NCI-H1694 treated with DMSO at 0.1 percent for 48 hours (cell line): ENCODE measurements around the gene ITGA7.

Experiments
- DNase-seq: peaks from one replicate; lab custom pipeline; 2025; lab: John Stamatoyannopoulos, UW

ITGA7 gene

GRCh38 chr12:55736076-55736475, 28.4 kb upstream of the ITGA7 start:
- DNase-seq: no peak

DNA sequence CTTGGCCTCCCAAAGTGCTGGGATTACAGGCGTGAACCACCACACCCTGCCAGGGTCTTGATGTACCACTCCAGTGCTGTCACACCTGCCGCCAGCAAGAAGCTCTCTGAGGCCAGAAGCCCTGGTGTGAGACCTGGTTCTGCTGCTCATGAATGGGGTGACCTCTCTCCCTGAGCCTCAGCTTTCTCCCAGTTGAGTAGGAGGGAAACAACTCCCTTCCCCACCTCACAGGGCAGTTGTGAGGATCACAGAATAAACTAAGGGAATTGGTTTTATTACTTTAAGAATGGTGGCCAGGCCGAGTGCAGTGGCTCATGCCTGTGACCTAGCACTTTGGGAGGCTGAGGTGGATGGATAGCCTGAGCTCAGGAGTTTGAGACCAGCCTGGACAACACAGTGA, 26.9 kb upstream of the ITGA7 start:
- no peak for DNase-seq

DNA sequence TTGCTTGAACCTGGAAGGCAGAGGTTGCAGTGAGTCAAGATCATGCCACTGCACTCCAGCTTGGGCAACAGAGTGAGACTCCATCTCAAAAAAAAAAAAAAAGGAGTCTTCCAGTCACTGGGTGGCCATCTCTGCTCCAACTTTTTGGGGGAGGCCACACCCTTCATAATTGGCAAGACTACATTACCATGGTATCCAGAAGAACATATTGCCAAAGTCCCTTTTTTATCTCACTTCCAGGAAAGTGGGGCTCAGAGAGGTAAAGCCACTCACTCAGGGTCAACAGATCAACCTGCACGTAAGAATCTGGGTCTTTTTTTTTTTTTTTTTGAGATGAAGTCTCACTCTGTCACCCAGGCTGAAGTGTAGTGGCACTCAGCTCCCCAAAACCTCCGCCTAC, 26.2 kb upstream of the ITGA7 start:
- no peak for DNase-seq

DNA sequence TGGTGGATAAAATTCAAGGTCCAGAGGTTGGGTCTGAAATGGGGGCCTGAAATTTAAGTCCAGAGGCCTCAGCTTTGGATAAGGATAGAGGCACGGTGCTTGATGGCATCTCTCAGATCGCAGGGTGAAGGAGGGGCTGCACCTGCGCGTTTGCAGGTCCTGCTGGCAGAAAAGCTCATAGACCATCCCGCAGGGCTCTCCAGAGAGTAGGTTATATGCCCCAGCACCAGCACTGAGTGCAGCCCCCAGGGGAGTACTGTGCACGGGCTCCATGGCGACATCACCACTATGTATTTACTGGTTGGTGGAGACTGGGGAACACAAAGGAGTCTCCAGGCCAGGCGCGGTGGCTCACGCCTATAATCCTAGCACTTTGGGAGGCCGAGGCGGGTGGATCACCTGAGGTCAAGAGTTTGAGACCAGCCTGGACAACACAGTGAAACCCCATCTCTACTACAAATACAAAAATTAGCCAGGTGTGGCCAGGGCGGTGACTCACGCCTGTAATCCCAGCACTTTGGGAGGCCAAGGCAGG, 25.4 kb upstream of the ITGA7 start:
- DNase-seq: no peak

GRCh38 chr12:55732288-55732687, 24.6 kb upstream of the ITGA7 start:
- no peak for DNase-seq

DNA sequence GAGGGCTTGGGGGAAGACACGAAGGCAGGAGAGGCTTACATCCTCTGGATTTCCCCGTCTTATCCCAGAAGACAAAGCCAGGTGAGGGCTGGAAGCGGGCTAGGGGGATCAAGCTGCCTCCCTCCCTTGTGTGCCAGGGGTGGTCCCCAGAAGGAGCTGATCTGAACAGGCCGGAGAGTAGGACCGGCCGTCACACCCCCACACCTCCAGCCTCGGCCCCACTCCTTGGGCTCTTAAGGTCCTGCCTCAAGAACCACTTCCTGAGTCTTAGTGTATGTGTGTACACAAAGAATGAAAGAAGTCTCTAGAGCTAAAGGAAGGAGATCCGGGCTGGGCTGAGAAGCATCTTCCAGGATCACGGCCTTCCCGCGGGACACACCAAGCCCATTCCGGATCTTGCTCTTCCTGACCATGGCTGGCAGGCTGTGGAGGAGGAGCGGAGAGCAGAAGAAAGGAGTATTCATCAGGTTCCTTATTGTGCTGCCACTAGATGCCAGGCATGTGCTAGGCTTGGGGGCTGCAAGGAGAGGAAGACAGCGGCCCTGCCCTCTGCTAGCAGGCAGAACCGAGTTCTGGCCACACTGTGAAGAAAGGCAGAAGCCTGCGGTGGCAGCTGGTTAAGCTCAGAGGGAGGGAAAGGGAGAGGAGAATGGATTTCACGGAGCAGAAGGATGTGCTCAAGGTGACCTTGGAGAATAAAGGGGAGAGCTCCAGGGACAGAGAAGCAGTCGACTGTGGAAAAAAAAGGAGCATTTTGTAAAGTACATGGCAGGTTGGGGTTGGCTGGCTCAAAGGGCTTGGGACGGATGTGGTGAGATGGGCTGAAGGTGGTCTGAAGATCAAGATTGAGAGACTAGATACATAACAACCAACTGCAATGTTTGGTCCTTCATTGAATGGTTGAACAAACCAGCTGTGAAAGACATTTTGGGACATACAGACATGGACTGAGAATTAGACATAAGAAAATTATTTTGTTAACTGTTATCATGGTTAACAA, 22.4 kb upstream of the ITGA7 start:
- peak; percentile 11 for DNase-seq

DNA sequence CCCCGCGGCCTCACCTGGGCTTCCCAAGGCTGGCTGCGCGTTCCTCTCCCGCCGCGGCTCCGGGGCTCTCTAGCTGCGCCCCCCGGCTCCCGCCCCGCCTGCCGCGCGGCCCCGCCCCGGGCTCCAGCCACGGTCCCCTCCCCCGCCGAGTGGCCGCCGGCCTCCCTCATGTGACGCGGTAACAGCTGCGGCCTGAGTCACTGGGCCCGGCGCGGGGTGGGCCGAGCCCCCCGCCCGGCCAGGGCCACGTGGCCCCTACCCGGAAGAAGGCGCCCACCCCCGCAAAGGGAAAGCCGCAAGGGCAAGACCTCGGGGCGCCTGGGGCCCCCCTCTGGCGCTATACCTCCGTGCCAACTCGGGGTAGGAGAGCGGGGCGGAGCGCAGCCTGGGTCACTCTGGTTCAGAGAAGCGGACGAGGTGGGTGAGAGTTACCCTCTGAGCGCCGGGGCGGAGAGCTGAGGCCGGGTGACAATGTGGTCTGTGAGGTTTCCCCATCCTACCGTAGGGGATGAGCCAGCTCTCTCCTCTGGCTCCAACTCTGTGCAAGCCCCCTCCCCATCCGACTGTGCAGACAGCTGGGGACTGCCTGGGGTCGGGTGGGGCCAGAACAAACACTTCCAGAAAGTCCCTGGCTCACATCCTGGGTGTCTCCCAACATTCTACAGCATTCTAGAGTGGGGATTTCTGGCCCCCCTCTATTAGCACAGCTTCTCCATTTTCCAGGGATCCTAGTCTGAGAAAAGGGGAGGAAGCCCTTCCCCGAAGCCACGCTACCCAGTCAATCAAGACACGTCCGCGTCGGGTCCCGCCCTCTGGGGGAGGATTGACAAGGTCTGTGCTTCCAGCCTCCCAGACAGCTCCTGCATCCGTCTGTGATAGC, 21.5 kb upstream of the ITGA7 start, which contains the start of gene CD63:
Gene CD63, minus strand, starts transcription at position 71 of the 880 bp plus-strand sequence. CDS start 668 bp downstream, outside the sequence.
- peak; percentile 83 for DNase-seq

- DNase-seq: no peak
Observed at GRCh38 chr12:55728186-55728938, 20.7 kb upstream of the ITGA7 start.

DNA sequence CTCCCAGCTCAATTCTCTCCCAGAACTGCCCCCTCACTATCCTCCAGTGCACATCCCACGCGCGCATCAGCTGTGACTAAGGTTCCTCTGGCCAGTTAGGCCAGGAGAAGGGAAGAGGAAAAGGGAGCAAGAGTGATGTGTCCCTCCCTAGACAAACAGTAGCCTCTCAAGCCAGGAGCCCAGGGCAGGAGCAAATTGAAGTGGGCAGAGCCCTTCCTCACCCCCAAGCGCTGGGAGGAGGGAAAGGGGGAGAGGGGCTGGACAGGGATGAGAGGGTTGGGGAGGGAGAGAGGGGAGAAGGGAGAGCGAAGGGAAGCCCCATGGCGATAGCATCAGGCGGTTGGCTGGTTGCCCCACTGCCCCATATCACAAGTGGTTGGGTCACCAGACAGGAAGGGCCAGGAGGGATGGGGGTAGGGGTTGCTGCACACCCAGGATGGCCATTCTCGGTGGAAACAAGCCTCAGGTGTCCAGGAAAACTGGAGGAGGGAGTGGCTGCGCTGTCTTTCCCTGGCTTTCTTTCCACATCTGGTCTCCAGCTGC, 20.0 kb upstream of the ITGA7 start:
- DNase-seq: no peak

DNA sequence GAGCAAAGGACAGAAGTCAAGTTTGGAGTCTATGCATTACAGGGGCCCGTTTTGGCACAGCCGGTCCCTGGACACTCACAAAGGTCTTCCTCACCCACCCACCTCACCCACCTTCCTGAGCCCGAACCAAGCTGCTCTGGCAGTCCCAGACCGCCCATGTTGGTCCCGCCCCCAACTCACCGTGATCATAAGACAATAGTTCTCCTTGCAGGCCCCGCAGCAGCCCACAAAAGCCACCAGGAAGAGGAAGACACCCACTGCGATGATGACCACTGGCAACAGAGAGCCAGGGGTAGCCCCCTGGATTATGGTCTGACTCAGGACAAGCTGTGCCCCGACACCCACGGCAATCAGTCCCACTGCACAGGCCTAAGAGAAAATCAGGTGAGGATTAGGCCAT, 19.3 kb upstream of the ITGA7 start:
- DNase-seq: no peak

- DNase-seq: no peak
Observed at GRCh38 chr12:55725556-55725955, 17.9 kb upstream of the ITGA7 start.

GRCh38 chr12:55724940-55725309, 17.2 kb upstream of the ITGA7 start:
- DNase-seq: no peak

DNA sequence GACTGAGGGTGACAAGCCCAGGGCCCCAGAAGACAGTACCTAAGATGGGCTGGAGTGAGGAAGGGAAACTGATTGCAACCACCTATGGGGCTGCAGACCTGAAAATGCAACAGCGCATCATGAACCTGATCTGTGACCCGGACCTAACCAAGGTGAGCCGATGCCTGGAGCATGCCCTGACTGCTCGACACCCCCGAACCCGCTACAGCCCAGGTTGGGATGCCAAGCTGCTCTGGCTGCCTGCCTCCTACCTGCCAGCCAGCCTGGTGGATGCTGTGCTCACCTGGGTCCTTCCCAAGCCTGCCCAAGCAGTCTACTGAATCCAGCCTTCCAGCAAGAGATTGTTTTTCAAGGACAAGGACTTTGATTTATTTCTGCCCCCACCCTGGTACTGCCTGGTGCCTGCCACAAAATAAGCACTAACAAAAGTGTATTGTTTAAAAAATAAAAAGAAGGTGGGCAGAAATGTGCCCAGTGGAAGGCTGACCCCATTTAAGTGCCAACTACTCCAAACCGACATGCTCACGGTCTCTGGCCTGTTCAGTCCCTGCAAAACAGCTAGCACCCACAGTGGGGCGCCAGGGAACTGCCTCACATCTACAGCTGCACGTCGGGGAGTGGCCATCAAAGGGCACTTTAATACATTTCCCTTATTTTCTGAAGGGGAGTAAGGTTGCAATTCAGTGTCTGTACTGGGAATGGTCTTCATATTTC, 16.7 kb upstream of the ITGA7 start:
- DNase-seq: peak; percentile 59

- DNase-seq: no peak
Observed at GRCh38 chr12:55723516-55724225, 16.0 kb upstream of the ITGA7 start.

- DNase-seq: no peak
Observed at GRCh38 chr12:55722948-55723347, 15.2 kb upstream of the ITGA7 start.

DNA sequence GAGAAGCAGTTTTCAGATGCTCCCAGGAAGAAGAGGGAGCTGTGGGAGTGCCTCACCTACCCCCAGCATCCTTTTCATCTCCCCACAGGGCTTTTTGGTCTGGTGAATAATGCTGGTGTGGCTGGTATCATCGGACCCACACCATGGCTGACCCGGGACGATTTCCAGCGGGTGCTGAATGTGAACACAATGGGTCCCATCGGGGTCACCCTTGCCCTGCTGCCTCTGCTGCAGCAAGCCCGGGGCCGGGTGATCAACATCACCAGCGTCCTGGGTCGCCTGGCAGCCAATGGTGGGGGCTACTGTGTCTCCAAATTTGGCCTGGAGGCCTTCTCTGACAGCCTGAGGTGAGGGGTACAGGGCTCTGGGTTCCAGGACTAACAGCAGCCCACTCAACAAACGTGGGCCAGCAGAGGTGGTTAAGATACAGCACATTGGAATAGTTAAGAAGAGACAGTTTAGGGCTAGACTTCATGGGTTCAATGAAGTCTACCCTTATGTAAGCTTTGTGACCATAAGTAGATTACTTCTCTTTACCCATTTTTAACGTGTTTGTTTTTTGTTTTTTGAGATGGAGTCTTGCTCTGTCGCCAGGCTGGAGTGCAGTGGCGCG, 14.0 kb upstream of the ITGA7 start:
- no peak for DNase-seq

- DNase-seq: peak; percentile 82
Observed at GRCh38 chr12:55720894-55721444, 13.3 kb upstream of the ITGA7 start.

DNA sequence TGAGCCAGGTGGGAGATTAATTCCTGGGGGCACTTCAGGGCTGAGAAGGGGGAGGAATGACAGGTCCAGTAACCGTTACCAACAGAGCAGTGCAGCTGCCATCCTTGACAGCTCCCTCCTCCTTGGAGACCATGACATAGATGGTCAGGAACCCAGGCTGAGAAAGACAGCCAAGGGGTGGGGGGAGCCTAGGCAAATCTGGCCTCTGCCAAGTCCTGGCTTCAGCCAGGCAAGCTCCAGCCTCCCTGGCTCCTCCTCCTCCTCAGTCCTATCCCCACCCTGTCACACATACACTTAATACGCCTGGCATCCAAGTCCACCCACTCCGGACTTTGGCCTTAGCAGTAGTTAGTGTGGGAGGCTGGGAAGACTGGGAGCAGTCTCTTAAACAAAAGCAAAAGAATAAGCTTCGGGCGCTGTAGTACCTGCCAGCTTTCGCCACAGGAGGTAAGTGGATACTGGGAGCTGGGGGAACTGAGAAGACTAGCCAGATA, 12.4 kb upstream of the ITGA7 start, which contains the start of gene RDH5:
Gene RDH5, plus strand, starts transcription at position 323 of the 494 bp plus-strand sequence. CDS start 792 bp downstream, outside the sequence.
- no peak for DNase-seq

GRCh38 chr12:55719371-55719770, 11.7 kb upstream of the ITGA7 start:
- DNase-seq: no peak
